ENCODE results near the gene PPP2R5A.

Gene PPP2R5A

GRCh38 chr1:212284744-212285684 is at the start of gene PPP2R5A:
PPP2R5A (plus strand) TSS chr1:212285410; CDS start chr1:212286111, 701 bp downstream.
- peak; percentile 98 for DNase-seq

GRCh38 chr1:212235857-212236256 is 49.4 kb upstream of the PPP2R5A start:
- no peak for DNase-seq

GRCh38 chr1:212236664-212237220 is 48.5 kb upstream of the PPP2R5A start:
- no peak for DNase-seq

GRCh38 chr1:212237651-212238050 is 47.6 kb upstream of the PPP2R5A start:
- DNase-seq, result no peak

- no peak for DNase-seq
These were observed 46.7 kb upstream of the PPP2R5A start for GRCh38 chr1:212238552-212238951.

GRCh38 chr1:212241501-212241900 is 43.7 kb upstream of the PPP2R5A start:
- no peak for DNase-seq

GRCh38 chr1:212241957-212242287 is 43.3 kb upstream of the PPP2R5A start:
- DNase-seq, result no peak

- DNase-seq, result no peak
These were observed 42.8 kb upstream of the PPP2R5A start for GRCh38 chr1:212242288-212242984.

- no peak for DNase-seq
These were observed 42.3 kb upstream of the PPP2R5A start for GRCh38 chr1:212242985-212243308.

GRCh38 chr1:212244441-212244840 is 40.8 kb upstream of the PPP2R5A start:
- no peak for DNase-seq

- no peak for DNase-seq
These were observed 38.0 kb upstream of the PPP2R5A start for GRCh38 chr1:212247179-212247721.

- DNase-seq, result no peak
These were observed 37.2 kb upstream of the PPP2R5A start for GRCh38 chr1:212247988-212248387.

- DNase-seq, result peak; percentile 13
These were observed 30.3 kb upstream of the PPP2R5A start for GRCh38 chr1:212254853-212255363.

GRCh38 chr1:212255705-212256307 is 29.4 kb upstream of the PPP2R5A start:
- peak; percentile 6 for DNase-seq

GRCh38 chr1:212256369-212256768 is 28.8 kb upstream of the PPP2R5A start:
- DNase-seq, result peak; percentile 48

GRCh38 chr1:212257157-212257556 is 28.1 kb upstream of the PPP2R5A start:
- no peak for DNase-seq

GRCh38 chr1:212259693-212260480 is 25.3 kb upstream of the PPP2R5A start:
- no peak for DNase-seq

GRCh38 chr1:212260557-212261355 is 24.5 kb upstream of the PPP2R5A start:
- DNase-seq, result no peak

- DNase-seq, result no peak
These were observed 23.8 kb upstream of the PPP2R5A start for GRCh38 chr1:212261361-212261929.

- DNase-seq, result no peak
These were observed 18.2 kb upstream of the PPP2R5A start for GRCh38 chr1:212267017-212267416.

- DNase-seq, result no peak
These were observed 17.8 kb upstream of the PPP2R5A start for GRCh38 chr1:212267460-212267859.
